Calu3 (cell line): ENCODE results near the gene COL7A1. TPM values are rescaled to one million over a fixed set of nuclear protein-coding genes. Genes with fewer than 3 reads are reported as not detected.

Experiments used
- BruUV-seq: library from RNA; stranded (reverse); fragments of 400-500 nt; replicated peaks from 2 replicates; lab custom pipeline; 2021; lab: Mats Ljungman, UMichigan
- CTCF ChIA-PET: fragments of 300-600 bp; sonication (Branson Sonifier 250); formaldehyde crosslinking; loops from one replicate; lab custom pipeline; 2022; ENCODE audit warnings: antibody characterized with exemption; lab: Charles Lee
- DNase-seq: peaks from one replicate; pipeline ENCODE4 v3.0.0; 2022
- H3K27ac Mint-ChIP-seq: one replicate; pipeline ENCODE4 v1.8.0; 2022; ENCODE audit warnings: mixed read lengths; ENCODE audit not compliant: unreplicated experiment
- H3K27me3 Mint-ChIP-seq: one replicate; pipeline ENCODE4 v1.8.0; 2022; ENCODE audit warnings: mixed read lengths; ENCODE audit not compliant: unreplicated experiment
- H3K36me3 Mint-ChIP-seq: one replicate; pipeline ENCODE4 v1.8.0; 2022; ENCODE audit warnings: mild to moderate bottlenecking, moderate library complexity, mixed read lengths; ENCODE audit not compliant: insufficient read depth, unreplicated experiment
- H3K4me1 Mint-ChIP-seq: one replicate; pipeline ENCODE4 v1.8.0; 2022; ENCODE audit warnings: mild to moderate bottlenecking, low read depth, mixed read lengths; ENCODE audit not compliant: unreplicated experiment
- H3K4me3 Mint-ChIP-seq: one replicate; pipeline ENCODE4 v1.8.0; 2022; ENCODE audit warnings: mild to moderate bottlenecking, low read depth, moderate library complexity, mixed read lengths; ENCODE audit not compliant: unreplicated experiment
- H3K9me3 Mint-ChIP-seq: one replicate; pipeline ENCODE4 v1.8.0; 2022; ENCODE audit warnings: low read depth, mixed read lengths; ENCODE audit not compliant: unreplicated experiment
- intact Hi-C: fragments of 100-400 bp; cut with micrococcal nuclease; formaldehyde crosslinking; loops from one replicate; pipeline ENCODE4 v1.10.0; 2022; ENCODE audit not compliant: unreplicated experiment
- total RNA-seq: library from RNA; stranded (reverse); gene quantifications from 2 replicates; pipeline ENCODE4 v1.2.3, GENCODE V29; 2022
- TF ChIP-seq, protein P1 (sequence below): fragments of 200-600 bp; IDR thresholded peaks from one replicate; pipeline ENCODE4 v1.8.0; 2022; ENCODE audit warnings: antibody characterized with exemption; ENCODE audit not compliant: unreplicated experiment

Gene COL7A1
- total RNA-seq, 1 experiment from 2014 or later = 13.9 TPM

DNA sequence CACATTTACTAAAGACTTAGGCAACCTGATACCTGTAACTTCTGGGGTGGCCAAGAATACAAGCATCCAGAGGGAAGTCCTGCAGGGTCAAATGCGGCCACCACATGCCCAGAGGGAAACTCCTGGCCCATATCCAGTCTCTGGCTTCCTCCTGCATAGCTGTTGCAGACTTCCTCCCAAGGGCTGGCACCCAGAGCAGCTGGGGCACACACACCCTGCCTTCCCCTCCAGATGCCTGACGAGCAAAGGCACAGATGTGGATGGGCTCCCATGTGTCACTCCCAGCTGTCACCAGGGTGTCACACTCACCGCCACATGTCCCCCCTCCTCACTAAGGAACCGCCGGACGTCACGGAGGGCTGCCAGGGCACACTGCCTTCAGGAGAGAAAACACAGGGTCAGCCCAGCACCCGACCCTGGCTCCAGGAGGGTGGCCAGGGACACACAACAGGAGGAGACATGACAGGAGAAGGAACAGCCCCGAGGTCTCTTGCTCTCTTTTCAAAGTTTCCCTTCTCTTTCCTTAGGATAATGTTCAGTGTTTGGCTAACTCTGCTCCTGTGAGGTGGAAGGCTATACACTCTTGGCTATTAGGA is 51.8 kb downstream of the COL7A1 start:
- Mint-ChIP-seq H3K36me3 (no peaks in the 10 kb centered on the region), H3K4me1 (no peaks in the 10 kb centered on the region), H3K9me3 (no peaks in the 10 kb centered on the region), H3K27ac (no peak overlapping the region), H3K4me3 (no peak overlapping the region), H3K27me3 (no peaks in the 10 kb centered on the region)
- TF ChIP-seq, protein P1, sequence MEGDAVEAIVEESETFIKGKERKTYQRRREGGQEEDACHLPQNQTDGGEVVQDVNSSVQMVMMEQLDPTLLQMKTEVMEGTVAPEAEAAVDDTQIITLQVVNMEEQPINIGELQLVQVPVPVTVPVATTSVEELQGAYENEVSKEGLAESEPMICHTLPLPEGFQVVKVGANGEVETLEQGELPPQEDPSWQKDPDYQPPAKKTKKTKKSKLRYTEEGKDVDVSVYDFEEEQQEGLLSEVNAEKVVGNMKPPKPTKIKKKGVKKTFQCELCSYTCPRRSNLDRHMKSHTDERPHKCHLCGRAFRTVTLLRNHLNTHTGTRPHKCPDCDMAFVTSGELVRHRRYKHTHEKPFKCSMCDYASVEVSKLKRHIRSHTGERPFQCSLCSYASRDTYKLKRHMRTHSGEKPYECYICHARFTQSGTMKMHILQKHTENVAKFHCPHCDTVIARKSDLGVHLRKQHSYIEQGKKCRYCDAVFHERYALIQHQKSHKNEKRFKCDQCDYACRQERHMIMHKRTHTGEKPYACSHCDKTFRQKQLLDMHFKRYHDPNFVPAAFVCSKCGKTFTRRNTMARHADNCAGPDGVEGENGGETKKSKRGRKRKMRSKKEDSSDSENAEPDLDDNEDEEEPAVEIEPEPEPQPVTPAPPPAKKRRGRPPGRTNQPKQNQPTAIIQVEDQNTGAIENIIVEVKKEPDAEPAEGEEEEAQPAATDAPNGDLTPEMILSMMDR = no peak
- no peak for DNase-seq
- CTCF ChIA-PET = interaction anchor here (1.6 kb wide), 1 partner anchor 8 kb away, joined by 5 read pairs; no protein-coding TSS in a partner anchor
- BruUV-seq = no TSS peak
- intact Hi-C loops = no loop called here

DNA sequence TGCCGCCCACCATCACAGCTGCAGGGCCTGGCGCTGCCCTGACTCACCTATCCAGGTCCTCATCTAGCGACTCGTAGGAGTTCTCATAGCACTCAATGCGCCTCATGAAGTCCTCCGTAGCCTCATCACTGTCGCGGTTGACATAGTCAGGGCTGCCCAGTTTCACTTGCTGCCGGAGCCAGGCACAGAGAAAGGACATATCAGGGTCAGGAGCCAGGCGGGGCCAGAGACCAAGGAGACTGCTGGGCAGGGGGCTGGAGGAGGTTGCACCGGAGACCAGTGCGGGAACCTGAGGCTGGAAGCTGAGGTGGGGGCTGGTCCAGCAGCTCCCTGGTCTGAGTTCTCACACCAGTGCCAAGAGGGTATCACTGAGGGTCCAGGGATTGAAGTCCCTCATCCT is 56.7 kb downstream of the COL7A1 start:
- no TSS peak for BruUV-seq
- no peaks in the 10 kb centered on the region for H3K36me3 Mint-ChIP-seq
- CTCF ChIA-PET = no interaction called here
- H3K9me3 Mint-ChIP-seq = no peaks in the 10 kb centered on the region
- TF ChIP-seq, protein P1 = no peak
- H3K4me1 Mint-ChIP-seq = no peaks in the 10 kb centered on the region
- intact Hi-C loops = no loop called here
- DNase-seq = no peak
- H3K27ac Mint-ChIP-seq = no peak overlapping the region
- no peaks in the 10 kb centered on the region for H3K27me3 Mint-ChIP-seq
- H3K4me3 Mint-ChIP-seq = no peak overlapping the region

DNA sequence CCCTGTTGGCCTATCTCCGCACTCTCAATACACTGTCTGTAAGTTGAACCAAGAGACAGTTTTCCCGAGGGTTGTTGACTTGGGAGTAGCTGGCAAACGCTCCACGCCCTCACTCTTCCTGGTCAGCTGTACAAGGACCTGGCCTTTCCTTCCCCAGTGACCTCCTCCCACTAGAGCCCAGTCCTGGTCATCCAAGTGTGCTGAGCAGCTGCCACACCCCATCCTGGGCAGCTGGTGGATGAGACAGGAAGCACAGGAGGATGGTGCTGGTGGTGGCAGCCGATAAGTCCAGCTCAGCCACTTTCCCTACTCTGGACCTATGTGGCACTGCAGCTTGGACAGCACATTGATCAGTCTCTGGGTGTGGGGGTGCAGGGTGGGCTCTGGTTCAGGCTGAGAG is 58.3 kb downstream of the COL7A1 start:
- DNase-seq = no peak
- intact Hi-C loops = no loop called here
- CTCF ChIA-PET = interaction anchor here (0.6 kb wide), 1 partner anchor 944 kb away, joined by 3 read pairs; no protein-coding TSS in a partner anchor
- Mint-ChIP-seq H3K9me3 (no peaks in the 10 kb centered on the region), H3K4me3 (no peak overlapping the region), H3K27ac (no peak overlapping the region), H3K36me3 (no peaks in the 10 kb centered on the region), H3K4me1 (no peaks in the 10 kb centered on the region), H3K27me3 (no peaks in the 10 kb centered on the region)
- TF ChIP-seq, protein P1 = no peak
- BruUV-seq = no TSS peak

DNA sequence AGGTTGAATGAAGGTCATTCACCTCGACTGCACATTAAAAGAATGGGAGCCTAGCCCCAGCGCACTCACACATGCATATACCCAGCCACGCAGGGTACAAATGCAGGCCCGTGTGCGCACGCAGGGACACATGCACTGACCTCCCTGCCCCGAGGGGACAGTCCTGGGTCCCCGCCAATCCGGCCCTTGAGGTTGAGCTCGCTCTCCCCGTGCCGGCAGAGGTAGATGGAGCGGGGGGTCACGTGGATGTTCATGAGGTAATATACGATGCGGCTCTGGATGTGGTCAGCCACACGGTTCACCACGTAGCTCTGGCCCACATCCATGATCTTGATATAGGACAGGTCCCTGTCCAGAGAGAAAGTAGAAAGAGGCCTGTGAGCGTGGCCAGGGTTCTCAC is 59.0 kb downstream of the COL7A1 start:
- H3K4me3 Mint-ChIP-seq = no peak overlapping the region
- no peaks in the 10 kb centered on the region for H3K36me3 Mint-ChIP-seq
- no peaks in the 10 kb centered on the region for H3K9me3 Mint-ChIP-seq
- no peak overlapping the region for H3K27ac Mint-ChIP-seq
- no peak for DNase-seq
- intact Hi-C loops = no loop called here
- no peaks in the 10 kb centered on the region for H3K27me3 Mint-ChIP-seq
- TF ChIP-seq, protein P1 = no peak
- BruUV-seq = no TSS peak
- no peaks in the 10 kb centered on the region for H3K4me1 Mint-ChIP-seq
- CTCF ChIA-PET = no interaction called here
